Measurements from ENCODE around the gene KRTAP5-2.

GRCh38 chr11:1589996-1590395 is 8.1 kb downstream of the KRTAP5-2 start:
- TF ChIP-seq CTCF (IDR thresholded peaks at IDR 0.05): no peak
- no peak for TF ChIP-seq POLR2AphosphoS5 (IDR thresholded peaks at IDR 0.05)
- no peak for TF ChIP-seq POLR2A (IDR thresholded peaks at IDR 0.05)

All from prostate gland (tissue), 2 donors.